ENCODE results near the gene CTNNA3.

The CTNNA3 gene

GRCh38 chr10:66717231-66717981 lies 978.6 kb downstream of the CTNNA3 start:
- no peak for DNase-seq

- no peak for DNase-seq
Measured at GRCh38 chr10:66714741-66715140, 981.3 kb downstream of the CTNNA3 start.

GRCh38 chr10:66713387-66713786 lies 982.6 kb downstream of the CTNNA3 start:
- no peak for DNase-seq

GRCh38 chr10:66698069-66698468 lies 997.9 kb downstream of the CTNNA3 start:
- no peak for DNase-seq

- no peak for DNase-seq
Measured at GRCh38 chr10:66695046-66695445, 1000.9 kb downstream of the CTNNA3 start.

- no peak for DNase-seq
Measured at GRCh38 chr10:66684581-66684980, 1011.4 kb downstream of the CTNNA3 start.

GRCh38 chr10:66680886-66681285 lies 1015.1 kb downstream of the CTNNA3 start:
- DNase-seq: no peak

- no peak for DNase-seq
Measured at GRCh38 chr10:66678521-66678920, 1017.5 kb downstream of the CTNNA3 start.

- DNase-seq: no peak
Measured at GRCh38 chr10:66673071-66673470, 1022.9 kb downstream of the CTNNA3 start.

- DNase-seq: no peak
Measured at GRCh38 chr10:66671562-66671961, 1024.4 kb downstream of the CTNNA3 start.

GRCh38 chr10:66671064-66671463 lies 1024.9 kb downstream of the CTNNA3 start:
- DNase-seq: no peak

- no peak for DNase-seq
Measured at GRCh38 chr10:66656499-66656898, 1039.5 kb downstream of the CTNNA3 start.

- DNase-seq: no peak
Measured at GRCh38 chr10:66654861-66655260, 1041.1 kb downstream of the CTNNA3 start.

- no peak for DNase-seq
Measured at GRCh38 chr10:66651308-66652082, 1044.5 kb downstream of the CTNNA3 start.

GRCh38 chr10:66649626-66650025 lies 1046.4 kb downstream of the CTNNA3 start:
- no peak for DNase-seq

GRCh38 chr10:66642217-66642616 lies 1053.8 kb downstream of the CTNNA3 start:
- no peak for DNase-seq

GRCh38 chr10:66639371-66639770 lies 1056.6 kb downstream of the CTNNA3 start:
- no peak for DNase-seq

GRCh38 chr10:66637273-66638036 lies 1058.5 kb downstream of the CTNNA3 start:
- DNase-seq: no peak

GRCh38 chr10:66629996-66630395 lies 1066.0 kb downstream of the CTNNA3 start:
- DNase-seq: no peak

GRCh38 chr10:66627156-66627555 lies 1068.8 kb downstream of the CTNNA3 start:
- DNase-seq: no peak

GRCh38 chr10:66625709-66626590 lies 1070.0 kb downstream of the CTNNA3 start:
- DNase-seq: no peak

GRCh38 chr10:66622050-66622449 lies 1073.9 kb downstream of the CTNNA3 start:
- no peak for DNase-seq

GRCh38 chr10:66604195-66604594 lies 1091.8 kb downstream of the CTNNA3 start:
- DNase-seq: no peak
